GM18858 (cell line): ENCODE data around the gene AIF1L.
"Not testable (repeated sequence)": the region's sequence is repeated elsewhere in the genome, so short reads cannot be mapped to it uniquely, and the experiment has no call there.

ENCODE experiments used
- ATAC-seq: cut with Tn5 transposase; IDR thresholded peaks from one replicate; pipeline ENCODE4 v1.9.1; 2021; ENCODE audit not compliant: unreplicated experiment

Gene AIF1L

GRCh38 chr9:131097948-131098278, 1.6 kb downstream of the AIF1L start:
- no peak for ATAC-seq

DNA sequence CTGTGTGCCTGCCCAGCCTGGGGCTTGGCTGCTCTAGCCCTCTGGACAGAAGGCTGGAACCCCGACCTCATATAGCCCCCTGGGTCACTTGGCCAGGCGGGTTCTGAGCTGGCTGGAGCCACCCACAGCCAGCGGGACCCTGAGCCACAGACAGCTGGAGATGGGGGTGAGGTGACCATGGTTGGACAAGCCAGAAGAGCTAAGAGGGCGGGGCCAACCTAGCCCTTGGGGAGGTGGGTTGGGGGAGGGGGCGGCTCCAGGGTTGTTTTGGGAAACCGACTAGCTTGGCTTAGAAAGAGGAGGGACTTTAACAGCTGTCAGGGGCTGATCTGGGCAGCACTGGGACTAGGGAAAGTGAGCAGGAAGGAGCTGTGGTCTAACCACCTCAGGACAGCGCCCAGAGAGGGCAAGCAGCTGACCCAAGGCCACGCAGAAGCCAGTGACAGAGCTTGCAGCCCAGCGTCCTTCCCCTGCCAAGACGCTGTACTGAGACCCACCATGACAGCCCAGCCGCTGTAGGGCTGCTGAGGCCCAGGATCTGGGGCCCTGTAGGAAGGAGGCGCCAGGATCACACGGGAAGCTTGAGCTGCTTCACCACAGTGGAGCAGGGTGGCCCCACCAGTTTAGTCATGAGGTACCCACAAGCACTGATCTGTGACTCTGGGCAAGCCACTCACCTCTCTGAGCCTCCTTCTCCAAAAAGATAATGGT, 2.2 kb downstream of the AIF1L start:
- no peak for ATAC-seq

GRCh38 chr9:131099102-131099606, 2.8 kb downstream of the AIF1L start:
- no peak for ATAC-seq

DNA sequence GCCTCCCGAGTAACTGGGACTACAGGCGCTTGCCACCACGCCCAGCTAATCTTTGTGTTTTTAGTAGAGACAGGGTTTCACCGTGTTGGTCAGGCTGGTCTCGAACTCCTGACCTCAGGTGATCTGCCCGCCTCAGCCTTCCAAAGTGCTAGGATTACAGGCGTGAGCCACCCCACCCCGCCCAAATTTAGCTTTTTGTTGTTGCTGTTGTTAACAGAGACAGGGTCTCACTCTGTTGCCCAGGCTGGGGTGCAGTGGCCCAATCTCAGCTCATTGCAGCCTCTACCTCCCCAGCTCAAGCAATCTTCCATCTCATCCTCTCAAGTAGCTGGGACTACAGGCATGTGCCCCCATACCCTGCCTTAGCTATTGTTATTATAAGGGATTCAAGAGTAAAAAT, 3.5 kb downstream of the AIF1L start:
- not testable (repeated sequence) for ATAC-seq

DNA sequence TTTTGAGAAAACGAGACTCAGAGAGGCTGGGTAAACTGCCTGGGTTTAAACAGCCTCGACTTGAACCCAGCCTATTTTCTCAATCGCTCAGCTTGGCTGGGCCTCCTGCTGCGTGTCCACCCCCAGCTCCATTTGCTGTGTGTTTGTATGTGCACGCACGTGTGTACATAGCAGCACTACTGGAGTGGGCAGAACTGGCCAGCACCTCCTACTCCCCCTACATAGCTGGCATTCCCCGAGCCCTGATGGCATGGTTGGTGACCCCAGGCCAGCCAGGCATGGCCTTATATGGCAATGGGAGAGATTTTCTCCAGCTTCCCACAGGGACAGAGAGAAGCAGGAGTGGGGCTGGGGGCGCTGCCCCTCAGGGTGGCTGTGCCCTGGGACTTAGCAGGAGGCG, 4.1 kb downstream of the AIF1L start:
- ATAC-seq, result no peak

GRCh38 chr9:131101207-131101964, 5.1 kb downstream of the AIF1L start:
- no peak for ATAC-seq

DNA sequence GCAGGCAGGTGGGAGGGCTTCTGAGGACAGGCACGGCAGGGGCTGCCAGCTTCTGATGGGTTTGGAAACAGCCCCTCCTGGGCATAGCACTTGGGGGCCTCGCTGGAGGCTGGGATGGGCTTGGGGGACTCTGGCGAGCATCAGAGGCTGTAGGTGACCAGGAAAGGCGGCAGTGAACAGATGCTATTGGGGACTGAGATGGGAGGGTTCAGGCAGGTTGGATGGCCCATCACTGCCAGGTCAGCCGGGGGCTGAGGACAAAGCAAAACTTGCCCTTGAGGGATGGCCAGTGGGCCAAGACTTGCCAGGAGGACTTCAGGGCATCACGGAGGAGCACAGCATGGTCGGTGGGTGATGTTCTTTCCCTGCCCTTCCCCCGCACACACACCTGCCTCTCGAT, 6.7 kb downstream of the AIF1L start:
- no peak for ATAC-seq

- no peak for ATAC-seq
Observed at GRCh38 chr9:131103535-131103934, 7.2 kb downstream of the AIF1L start.

DNA sequence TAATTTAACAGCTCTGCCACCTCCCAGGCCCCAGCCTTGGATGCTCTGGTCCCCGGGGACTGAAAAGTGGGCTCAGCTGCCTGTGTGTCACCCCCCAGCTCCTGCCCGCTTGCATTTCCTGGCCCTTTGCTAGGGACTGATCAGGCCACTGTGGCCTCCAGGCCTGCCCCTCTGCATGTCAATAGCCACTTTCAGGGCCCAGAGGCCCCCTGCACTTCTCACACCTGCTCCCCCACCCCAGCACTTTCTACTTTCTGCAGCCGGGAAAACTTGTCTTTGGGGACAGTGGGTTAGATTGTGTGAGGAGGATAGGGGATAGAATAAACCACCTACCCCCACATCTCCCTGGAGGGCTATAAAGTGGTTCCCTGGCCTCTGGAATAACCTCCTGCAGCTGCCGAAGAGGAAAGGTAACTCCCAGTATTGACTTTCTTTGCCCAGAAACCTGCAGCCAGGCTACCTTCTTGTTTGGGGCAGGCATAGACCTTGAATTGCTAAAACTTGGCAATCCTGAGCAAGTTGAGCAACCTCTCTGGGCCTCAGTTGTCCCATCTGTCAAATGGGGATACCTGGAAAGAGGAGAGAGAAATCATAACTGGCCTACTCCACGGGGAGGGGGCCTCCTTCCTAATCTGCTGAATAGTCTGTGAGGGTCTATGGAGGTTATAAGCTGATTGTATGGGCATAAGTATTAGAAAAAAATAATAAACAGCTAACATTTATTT, 7.8 kb downstream of the AIF1L start:
- no peak for ATAC-seq

GRCh38 chr9:131105952-131106351, 9.6 kb downstream of the AIF1L start:
- no peak for ATAC-seq

DNA sequence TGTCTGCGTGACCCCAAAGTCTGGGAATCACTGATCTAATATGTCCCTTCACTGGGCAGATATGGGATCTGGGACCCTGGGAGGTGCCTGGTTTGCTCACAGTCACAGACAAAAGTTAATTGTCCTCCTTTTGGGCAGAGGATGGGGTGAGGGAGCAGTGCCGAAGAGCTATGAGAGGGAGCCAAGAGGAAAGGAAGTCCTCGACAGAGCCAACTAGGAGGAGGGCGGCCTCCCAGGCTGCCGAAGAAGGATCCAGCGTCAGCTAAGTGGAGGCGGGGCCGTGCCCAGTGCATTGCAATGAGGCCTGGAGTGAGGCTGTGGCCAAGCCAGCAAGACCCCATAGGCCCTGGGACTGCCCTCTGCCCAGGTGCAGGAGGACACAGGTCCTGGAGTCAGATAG, 11.4 kb downstream of the AIF1L start:
- ATAC-seq, result no peak

GRCh38 chr9:131111186-131111853, 15.0 kb downstream of the AIF1L start:
- no peak for ATAC-seq

DNA sequence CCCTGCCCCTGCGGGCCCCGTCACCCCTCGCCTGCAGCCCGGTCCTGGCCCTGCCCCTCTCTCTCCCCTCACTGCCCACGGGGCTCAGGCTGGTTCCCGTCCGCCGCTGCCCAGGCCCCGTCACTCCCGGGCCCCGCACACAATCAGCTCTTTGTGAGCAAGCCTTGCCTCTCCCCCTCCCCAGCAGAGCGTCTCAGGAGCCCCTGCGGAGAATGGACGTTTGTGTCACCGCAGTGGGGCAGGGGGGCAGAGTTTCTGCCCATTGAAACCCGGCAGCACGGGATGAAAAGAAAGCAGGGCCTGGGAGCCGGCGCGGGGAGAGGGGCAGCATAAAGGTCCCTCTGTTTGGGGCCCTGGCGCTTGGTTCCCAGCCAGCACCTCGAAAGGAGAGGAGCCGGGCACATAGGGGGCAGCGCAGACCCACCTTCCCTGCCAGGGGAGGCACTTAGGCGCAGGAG, 15.6 kb downstream of the AIF1L start:
- ATAC-seq, result no peak

DNA sequence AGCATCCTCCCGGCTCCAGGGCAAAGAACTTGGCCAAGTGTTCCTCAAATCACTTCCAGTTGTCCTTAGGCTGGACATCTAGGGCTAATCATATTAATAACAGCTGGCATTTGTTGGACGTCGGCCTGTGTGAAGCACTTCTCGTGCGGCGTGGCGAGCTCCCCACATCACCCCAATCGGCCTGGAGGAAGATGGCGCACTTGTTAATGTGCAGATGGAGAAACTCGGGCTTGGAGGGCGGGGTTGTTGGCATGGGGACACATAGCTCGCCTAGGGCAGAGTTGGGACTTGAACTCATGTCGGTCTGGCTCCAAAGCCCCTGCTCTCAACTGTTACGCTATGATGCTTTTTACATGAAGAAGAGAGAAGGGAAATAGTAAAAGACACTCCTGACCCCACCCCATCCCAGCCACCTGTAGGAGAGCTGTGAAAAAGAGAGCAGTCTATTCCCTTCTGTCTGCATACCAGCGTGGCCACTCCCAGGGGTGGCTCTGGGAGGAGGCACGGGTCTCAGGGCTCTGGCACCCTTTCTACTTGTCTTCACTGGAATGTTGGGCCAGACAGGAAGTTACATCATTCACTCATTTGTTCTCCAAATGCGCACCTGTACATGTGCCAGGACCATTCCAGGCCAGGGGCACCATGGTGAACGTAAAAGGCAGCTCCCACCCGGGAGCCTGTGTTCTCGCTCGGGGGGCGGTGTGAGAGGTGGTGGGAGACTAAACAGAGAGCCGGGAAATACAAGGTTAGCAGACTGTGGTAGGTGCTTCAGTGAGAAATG, 16.2 kb downstream of the AIF1L start:
- ATAC-seq, result no peak

DNA sequence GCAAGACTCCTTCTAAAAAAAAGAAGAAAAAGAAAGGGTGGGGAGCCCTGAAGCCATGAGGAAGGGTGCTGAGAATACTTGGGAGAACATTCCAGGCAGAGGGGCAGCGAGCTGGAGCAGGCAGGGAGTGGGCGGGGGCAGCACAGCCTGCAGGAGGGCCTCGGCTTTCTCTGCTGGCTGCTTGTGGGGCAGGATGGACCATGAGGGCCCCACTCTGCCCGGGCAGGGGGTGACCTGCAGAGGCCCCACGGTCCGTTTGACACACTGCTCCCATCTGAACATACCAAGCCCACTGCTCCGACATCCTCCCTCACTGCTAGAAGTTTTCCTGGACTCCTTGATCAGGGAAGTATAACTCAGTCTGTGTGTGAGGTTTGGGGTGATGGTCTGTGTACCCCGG, 17.3 kb downstream of the AIF1L start:
- ATAC-seq, result no peak

DNA sequence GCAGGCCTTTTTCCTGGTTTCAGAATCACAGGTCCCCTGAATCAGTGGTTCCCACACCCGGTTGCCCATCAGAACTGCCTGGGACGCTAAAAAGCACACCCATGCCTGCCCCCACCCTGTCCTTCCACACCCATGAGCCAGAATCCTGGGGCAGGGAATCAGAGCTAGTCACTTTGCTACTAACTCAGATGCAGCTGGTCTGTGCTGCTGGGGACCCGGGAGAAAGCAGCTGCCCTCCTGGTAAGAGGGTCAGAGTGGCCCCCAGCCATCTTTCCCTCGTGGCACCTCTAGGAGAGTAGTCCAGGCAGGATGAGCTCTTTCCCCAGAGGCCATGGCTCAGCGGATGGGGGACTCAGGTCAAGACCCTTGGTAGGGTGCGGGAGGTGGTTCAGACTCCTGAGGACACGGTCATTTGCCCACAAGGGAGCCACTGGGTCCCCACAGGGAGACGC, 17.8 kb downstream of the AIF1L start:
- ATAC-seq, result no peak

DNA sequence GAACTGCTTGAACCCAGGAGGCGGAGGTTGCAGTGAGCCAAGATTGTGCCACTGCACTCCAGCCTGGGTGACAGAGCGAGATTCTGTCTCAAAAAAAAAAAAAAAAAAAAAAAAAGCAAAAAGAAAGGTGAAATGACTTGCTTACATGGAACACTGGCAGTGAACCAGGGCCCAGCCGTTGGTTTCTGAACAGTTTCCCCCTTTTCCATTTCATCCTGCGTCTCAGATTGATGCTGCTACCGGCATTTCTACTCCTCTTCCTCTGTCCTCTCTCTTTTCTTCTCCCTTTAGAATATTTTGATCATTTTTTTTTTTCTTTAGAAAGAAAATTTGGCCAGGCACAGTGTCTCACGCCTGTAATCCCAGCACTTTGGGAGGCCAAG, 19.0 kb downstream of the AIF1L start:
- not testable (repeated sequence) for ATAC-seq

GRCh38 chr9:131116281-131117120, 20.2 kb downstream of the AIF1L start:
- ATAC-seq, result no peak

DNA sequence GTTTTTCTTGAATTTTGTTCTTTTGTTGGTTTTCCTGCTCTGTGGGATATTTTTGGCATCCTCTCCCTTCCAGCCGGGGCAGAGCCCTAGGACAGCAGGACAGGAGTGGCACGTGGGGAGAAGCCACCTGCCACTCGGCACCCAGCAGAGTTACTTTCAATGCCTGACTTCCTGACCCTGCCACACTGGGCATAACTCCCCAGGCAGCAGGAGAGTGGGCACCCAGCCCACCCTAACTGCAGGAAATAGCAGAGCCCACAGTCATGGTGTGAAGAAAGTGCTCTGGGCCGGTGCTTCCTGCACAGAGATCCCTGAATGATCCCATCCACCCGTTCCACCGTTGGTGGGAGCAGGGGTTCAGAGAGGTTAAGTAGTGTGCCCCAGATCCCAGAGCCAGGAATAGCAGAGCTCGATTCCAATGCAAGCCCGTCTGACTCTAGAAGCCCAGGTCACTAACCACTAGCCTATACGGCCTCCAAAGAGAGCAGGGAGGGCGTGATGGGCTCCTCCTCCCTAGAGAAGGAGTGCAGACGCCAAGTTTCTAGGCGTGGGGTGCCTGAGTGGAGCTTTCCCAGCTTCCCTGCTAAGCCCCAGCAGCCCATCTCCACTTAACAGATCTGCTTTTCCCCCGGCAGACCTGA, 20.9 kb downstream of the AIF1L start:
- ATAC-seq, result no peak
